VCaP (cell line): ENCODE results near the gene ZNF148.

Experiments
- H3K27ac ChIP-seq: fragments of 450-650 bp; 2 replicates; pipeline ENCODE4 v1.5.1; 2017
- TF ChIP-seq, protein P1 (sequence below): fragments of 450-650 bp; conservative IDR thresholded peaks from 2 replicates; pipeline ENCODE4 v1.5.1; 2017; ENCODE audit warnings: mild to moderate bottlenecking, moderate library complexity

The ZNF148 gene

DNA sequence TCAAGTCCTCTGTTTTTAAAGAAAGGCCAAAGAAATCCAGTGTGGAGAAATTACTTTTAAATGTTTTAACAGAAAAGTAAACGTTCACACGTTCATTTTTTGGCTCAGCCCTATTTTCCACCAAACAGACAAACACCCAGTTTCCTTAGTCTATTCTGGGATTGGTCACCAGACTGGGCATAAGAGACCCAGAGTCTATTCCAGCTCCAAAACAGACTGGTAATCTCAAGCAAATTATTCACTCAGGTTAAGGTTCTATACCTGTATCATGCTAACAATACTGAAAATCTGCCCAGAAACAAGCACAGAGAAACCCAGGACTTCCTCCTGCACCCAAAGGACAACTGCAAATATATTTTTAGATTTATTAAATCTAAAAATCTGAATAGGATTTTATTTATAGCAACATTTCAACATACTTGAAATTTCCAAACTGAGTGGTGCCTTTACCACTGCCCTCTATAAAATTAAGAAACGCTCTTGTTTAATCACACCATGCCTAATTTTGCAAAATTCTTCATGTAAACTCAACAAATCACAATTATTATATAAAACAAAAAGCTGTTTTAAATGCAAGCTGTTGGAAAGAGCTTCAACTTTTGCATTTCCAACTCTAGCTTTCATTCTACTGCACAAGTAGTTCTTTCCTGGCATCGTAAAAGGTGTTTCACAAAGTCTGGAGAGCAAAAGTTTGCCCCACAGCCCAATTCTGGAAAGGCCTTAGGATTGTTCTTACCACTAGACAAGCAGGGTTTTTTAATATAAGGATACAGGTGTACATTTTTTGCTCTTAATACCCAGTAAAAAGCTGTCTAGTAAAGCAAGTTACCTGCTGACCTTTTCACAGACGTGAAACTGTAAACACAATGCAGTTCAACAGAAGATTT, 18.7 kb downstream of the ZNF148 start:
- H3K27ac ChIP-seq = peak overlapping the region; percentile 81
- TF ChIP-seq, protein P1, sequence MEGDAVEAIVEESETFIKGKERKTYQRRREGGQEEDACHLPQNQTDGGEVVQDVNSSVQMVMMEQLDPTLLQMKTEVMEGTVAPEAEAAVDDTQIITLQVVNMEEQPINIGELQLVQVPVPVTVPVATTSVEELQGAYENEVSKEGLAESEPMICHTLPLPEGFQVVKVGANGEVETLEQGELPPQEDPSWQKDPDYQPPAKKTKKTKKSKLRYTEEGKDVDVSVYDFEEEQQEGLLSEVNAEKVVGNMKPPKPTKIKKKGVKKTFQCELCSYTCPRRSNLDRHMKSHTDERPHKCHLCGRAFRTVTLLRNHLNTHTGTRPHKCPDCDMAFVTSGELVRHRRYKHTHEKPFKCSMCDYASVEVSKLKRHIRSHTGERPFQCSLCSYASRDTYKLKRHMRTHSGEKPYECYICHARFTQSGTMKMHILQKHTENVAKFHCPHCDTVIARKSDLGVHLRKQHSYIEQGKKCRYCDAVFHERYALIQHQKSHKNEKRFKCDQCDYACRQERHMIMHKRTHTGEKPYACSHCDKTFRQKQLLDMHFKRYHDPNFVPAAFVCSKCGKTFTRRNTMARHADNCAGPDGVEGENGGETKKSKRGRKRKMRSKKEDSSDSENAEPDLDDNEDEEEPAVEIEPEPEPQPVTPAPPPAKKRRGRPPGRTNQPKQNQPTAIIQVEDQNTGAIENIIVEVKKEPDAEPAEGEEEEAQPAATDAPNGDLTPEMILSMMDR = no peak

DNA sequence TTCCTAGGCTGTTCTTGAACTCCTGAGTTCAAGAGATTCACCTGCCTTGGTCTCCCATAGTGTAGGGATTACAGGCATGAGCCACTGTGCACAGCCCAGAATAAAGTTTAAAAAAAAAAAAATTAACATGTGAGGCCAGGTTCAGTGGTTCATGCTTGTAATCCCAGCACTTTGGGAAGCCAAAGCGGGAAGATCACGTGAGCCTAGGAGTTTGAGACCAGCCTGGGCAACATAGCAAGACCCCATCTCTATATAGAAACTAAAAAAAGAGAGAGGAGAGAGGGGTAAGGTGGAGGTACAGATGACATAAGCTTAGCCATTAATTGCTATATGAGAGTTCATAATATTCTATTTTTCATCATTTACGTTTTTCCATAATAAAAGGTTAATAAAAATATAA, 21.5 kb downstream of the ZNF148 start:
- TF ChIP-seq, protein P1 = no peak
- no peak overlapping the region for H3K27ac ChIP-seq

- H3K27ac ChIP-seq = no peak overlapping the region
- TF ChIP-seq, protein P1 = no peak
Observed at GRCh38 chr3:125353128-125353527, 22.0 kb downstream of the ZNF148 start.

GRCh38 chr3:125351814-125352456, 23.2 kb downstream of the ZNF148 start:
- no peak overlapping the region for H3K27ac ChIP-seq

GRCh38 chr3:125351152-125351551, 24.0 kb downstream of the ZNF148 start:
- TF ChIP-seq, protein P1 = no peak
- no peak overlapping the region for H3K27ac ChIP-seq

More at GRCh38 chr3:125351814-125352456, 23.2 kb downstream of the ZNF148 start:
- TF ChIP-seq, protein P1 = no peak

DNA sequence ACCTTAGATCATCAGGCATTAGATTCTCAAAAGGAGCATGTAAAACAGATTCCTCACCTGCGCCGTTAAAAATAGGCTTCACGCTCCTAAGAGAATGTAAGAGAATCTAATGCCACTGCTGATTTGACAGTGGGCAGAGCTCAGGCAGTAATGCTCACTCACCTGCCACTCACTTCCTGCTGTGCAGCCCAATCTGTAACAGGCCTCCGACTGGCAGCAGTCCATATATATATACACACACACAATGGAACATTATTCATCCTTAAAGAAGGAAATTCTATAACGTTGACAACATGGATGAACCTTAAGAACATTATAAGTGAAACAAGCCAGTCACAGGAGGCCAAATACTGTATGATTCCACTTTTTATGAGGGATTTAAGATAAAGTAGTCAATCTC, 24.5 kb downstream of the ZNF148 start:
- H3K27ac ChIP-seq = no peak overlapping the region
- TF ChIP-seq, protein P1 = no peak

- H3K27ac ChIP-seq = no peak overlapping the region
- TF ChIP-seq, protein P1 = no peak
Observed at GRCh38 chr3:125349556-125350165, 25.5 kb downstream of the ZNF148 start.
